Measurements from ENCODE around the gene PTPRD. TPM values are rescaled to one million over a fixed set of nuclear protein-coding genes. Genes with fewer than 3 reads are reported as not detected.
"Not testable (repeated sequence)": the region's sequence is repeated elsewhere in the genome, so short reads cannot be mapped to it uniquely, and the experiment has no call there.

The PTPRD gene
- total and polyA plus RNA-seq, 2 donors (not counting 1 experiment from before 2014, with no cell fraction given): 0.35 to 4.8 TPM

DNA sequence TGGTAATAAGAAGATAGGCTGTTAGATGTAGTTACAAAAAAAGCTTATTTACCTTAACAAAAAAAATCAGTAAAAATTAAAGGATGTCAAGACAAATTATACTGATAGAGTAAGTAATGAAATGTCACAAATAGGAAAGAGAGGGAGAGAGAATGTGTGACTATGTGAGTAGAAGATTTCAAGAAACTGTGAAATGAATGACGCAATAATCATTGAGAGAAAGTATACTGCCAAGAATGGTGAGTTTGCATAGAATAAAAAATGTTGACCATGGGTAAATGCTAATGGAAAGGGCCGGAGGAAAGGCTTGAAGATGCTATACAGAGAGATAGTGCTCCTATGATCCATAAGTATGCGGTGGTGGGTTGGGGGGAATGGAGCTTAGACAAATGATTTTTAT, 100.7 kb downstream of the PTPRD start:
- Histone ChIP-seq H3K27me3 (ENCODE audit: control insufficient read depth, insufficient read depth, low read length) (no peaks in the 10 kb centered on the region), H2AFZ (ENCODE audit: low read length) (no peak overlapping the region), H3K4me2 (ENCODE audit: extremely low read depth, insufficient read depth, low read length) (no peak overlapping the region), H4K20me1 (ENCODE audit: control insufficient read depth, extremely low read depth, insufficient read depth, low read length) (no peaks in the 10 kb centered on the region), H3K4me1 (ENCODE audit: control insufficient read depth, extremely low read depth, insufficient read depth, low read length) (no peaks in the 10 kb centered on the region), H3K79me2 (ENCODE audit: control insufficient read depth, insufficient read depth, low read length) (no peaks in the 10 kb centered on the region), H3K9ac (ENCODE audit: insufficient read depth, low read length) (no peak overlapping the region), H3K36me3 (ENCODE audit: control insufficient read depth, insufficient read depth, low read length) (no peaks in the 10 kb centered on the region), H3K9me3 (ENCODE audit: control insufficient read depth, insufficient read depth, low read depth, low read length) (no peaks in the 10 kb centered on the region), H3K27ac (ENCODE audit: insufficient read depth, low read length) (no peak overlapping the region), H3K4me3 (replicated peaks in 1 of 4; ENCODE audit: control extremely low read depth in 1 of 4, insufficient read depth in 1 of 4, low read depth in 3 of 4, low read length in 4 of 4) (no peak overlapping the region)
- TF ChIP-seq, protein P1, sequence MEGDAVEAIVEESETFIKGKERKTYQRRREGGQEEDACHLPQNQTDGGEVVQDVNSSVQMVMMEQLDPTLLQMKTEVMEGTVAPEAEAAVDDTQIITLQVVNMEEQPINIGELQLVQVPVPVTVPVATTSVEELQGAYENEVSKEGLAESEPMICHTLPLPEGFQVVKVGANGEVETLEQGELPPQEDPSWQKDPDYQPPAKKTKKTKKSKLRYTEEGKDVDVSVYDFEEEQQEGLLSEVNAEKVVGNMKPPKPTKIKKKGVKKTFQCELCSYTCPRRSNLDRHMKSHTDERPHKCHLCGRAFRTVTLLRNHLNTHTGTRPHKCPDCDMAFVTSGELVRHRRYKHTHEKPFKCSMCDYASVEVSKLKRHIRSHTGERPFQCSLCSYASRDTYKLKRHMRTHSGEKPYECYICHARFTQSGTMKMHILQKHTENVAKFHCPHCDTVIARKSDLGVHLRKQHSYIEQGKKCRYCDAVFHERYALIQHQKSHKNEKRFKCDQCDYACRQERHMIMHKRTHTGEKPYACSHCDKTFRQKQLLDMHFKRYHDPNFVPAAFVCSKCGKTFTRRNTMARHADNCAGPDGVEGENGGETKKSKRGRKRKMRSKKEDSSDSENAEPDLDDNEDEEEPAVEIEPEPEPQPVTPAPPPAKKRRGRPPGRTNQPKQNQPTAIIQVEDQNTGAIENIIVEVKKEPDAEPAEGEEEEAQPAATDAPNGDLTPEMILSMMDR (conservative IDR thresholded peaks at IDR 0.05 in 1 of 2, IDR thresholded peaks at IDR 0.05 in 1 of 2; ENCODE audit: low read depth in 1 of 2, low read length in 2 of 2): no peak
- no peak for TF ChIP-seq EZH2 (IDR thresholded peaks at IDR 0.05; ENCODE audit: low read length, missing control alignments)
- DNase-seq (ENCODE audit: low read depth in 2 of 2): no peak

DNA sequence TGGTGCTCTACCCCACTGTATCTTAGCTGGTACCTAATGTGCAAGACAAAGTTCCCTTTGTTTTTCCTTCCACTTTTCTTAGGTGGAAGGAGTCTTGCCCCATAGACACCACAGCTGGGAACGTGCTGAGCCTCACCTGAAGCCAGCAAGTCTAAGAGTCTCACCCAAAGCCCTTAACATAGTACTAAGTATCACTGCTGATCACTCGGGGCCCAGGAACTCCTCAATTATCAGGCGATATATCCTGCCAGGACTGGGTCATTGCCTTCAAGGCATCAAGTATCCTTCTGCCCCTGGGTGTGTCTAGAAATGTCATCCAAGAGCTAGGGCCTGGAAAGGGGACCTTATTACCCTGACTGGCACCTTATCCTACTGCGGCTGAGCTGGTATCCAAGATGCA, 123.9 kb downstream of the PTPRD start:
- Histone ChIP-seq H3K27me3 (ENCODE audit: control insufficient read depth, insufficient read depth, low read length) (no peaks in the 10 kb centered on the region), H3K4me3 (replicated peaks in 1 of 4; ENCODE audit: control extremely low read depth in 1 of 4, insufficient read depth in 1 of 4, low read depth in 3 of 4, low read length in 4 of 4) (no peak overlapping the region), H3K4me1 (ENCODE audit: control insufficient read depth, extremely low read depth, insufficient read depth, low read length) (no peaks in the 10 kb centered on the region), H3K79me2 (ENCODE audit: control insufficient read depth, insufficient read depth, low read length) (no peaks in the 10 kb centered on the region), H3K27ac (ENCODE audit: insufficient read depth, low read length) (no peak overlapping the region), H2AFZ (ENCODE audit: low read length) (no peak overlapping the region), H3K9me3 (ENCODE audit: control insufficient read depth, insufficient read depth, low read depth, low read length) (no peaks in the 10 kb centered on the region), H3K4me2 (ENCODE audit: extremely low read depth, insufficient read depth, low read length) (no peak overlapping the region), H3K36me3 (ENCODE audit: control insufficient read depth, insufficient read depth, low read length) (no peaks in the 10 kb centered on the region), H3K9ac (ENCODE audit: insufficient read depth, low read length) (no peak overlapping the region), H4K20me1 (ENCODE audit: control insufficient read depth, extremely low read depth, insufficient read depth, low read length) (no peaks in the 10 kb centered on the region)
- DNase-seq (ENCODE audit: low read depth in 2 of 2): no peak
- TF ChIP-seq, protein P1 (conservative IDR thresholded peaks at IDR 0.05 in 1 of 2, IDR thresholded peaks at IDR 0.05 in 1 of 2; ENCODE audit: low read depth in 1 of 2, low read length in 2 of 2): no peak
- TF ChIP-seq EZH2 (IDR thresholded peaks at IDR 0.05; ENCODE audit: low read length, missing control alignments): no peak

DNA sequence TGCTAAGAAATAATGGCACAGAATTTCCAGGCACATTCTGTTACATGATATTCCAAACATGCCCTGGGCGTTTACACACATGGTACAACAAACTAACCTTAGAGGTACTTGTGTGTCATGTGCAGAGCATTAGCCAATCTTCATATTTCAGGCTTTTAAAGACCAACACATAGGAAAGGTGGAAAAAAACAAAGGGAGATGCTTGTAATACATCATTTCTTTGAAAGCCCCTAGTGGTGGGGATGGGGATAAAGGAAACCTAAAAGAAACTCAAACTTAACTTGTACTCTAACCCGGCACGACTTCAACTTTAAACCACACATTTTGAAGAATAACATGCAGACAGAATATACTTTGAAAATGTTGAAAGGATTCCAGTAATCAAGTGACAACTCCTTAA, 133.6 kb downstream of the PTPRD start:
- TF ChIP-seq EZH2 (IDR thresholded peaks at IDR 0.05; ENCODE audit: low read length, missing control alignments): no peak
- TF ChIP-seq, protein P1 (conservative IDR thresholded peaks at IDR 0.05 in 1 of 2, IDR thresholded peaks at IDR 0.05 in 1 of 2; ENCODE audit: low read depth in 1 of 2, low read length in 2 of 2): peak in 1 of 2 donors; percentile 17
- DNase-seq (ENCODE audit: low read depth in 2 of 2): no peak
- Histone ChIP-seq H3K27me3 (ENCODE audit: control insufficient read depth, insufficient read depth, low read length) (no peaks in the 10 kb centered on the region), H3K79me2 (ENCODE audit: control insufficient read depth, insufficient read depth, low read length) (no peaks in the 10 kb centered on the region), H3K36me3 (ENCODE audit: control insufficient read depth, insufficient read depth, low read length) (no peaks in the 10 kb centered on the region), H3K4me1 (ENCODE audit: control insufficient read depth, extremely low read depth, insufficient read depth, low read length) (no peaks in the 10 kb centered on the region), H3K27ac (ENCODE audit: insufficient read depth, low read length) (no peak overlapping the region), H4K20me1 (ENCODE audit: control insufficient read depth, extremely low read depth, insufficient read depth, low read length) (no peaks in the 10 kb centered on the region), H3K4me2 (ENCODE audit: extremely low read depth, insufficient read depth, low read length) (no peak overlapping the region), H3K9ac (ENCODE audit: insufficient read depth, low read length) (no peak overlapping the region), H2AFZ (ENCODE audit: low read length) (no peak overlapping the region), H3K9me3 (ENCODE audit: control insufficient read depth, insufficient read depth, low read depth, low read length) (no peaks in the 10 kb centered on the region), H3K4me3 (replicated peaks in 1 of 4; ENCODE audit: control extremely low read depth in 1 of 4, insufficient read depth in 1 of 4, low read depth in 3 of 4, low read length in 4 of 4) (no peak overlapping the region)

DNA sequence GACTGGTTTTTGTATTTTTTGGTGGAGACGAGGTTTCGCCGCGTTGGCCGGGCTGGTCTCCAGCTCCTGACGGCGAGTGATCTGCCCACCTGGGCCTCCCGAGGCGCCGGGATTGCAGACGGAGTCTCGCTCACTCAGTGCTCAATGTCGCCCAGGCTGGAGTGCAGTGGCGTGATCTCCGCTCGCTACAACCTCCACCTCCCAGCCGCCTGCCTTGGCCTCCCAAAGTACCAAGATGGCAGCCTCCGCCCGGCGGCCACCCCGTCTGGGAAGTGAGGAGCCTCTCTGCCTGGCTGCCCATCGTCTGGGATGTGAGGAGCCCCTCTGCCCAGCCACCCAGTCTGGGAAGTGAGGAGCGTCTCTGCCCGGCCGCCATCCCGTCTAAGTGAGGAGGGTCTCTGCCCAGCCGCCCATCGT, 163.6 kb downstream of the PTPRD start:
- not testable (repeated sequence) for H3K4me3 ChIP-seq (replicated peaks in 1 of 4; ENCODE audit: control extremely low read depth in 1 of 4, insufficient read depth in 1 of 4, low read depth in 3 of 4, low read length in 4 of 4); H3K27me3 ChIP-seq (ENCODE audit: control insufficient read depth, insufficient read depth, low read length); H3K79me2 ChIP-seq (ENCODE audit: control insufficient read depth, insufficient read depth, low read length); H4K20me1 ChIP-seq (ENCODE audit: control insufficient read depth, extremely low read depth, insufficient read depth, low read length); H3K9me3 ChIP-seq (ENCODE audit: control insufficient read depth, insufficient read depth, low read depth, low read length); H3K9ac ChIP-seq (ENCODE audit: insufficient read depth, low read length); H3K27ac ChIP-seq (ENCODE audit: insufficient read depth, low read length); H3K4me1 ChIP-seq (ENCODE audit: control insufficient read depth, extremely low read depth, insufficient read depth, low read length); H2AFZ ChIP-seq (ENCODE audit: low read length); H3K36me3 ChIP-seq (ENCODE audit: control insufficient read depth, insufficient read depth, low read length); H3K4me2 ChIP-seq (ENCODE audit: extremely low read depth, insufficient read depth, low read length); DNase-seq (ENCODE audit: low read depth in 2 of 2)

Data from fibroblast of lung (primary cell).